ENCODE measurements around the gene CDC25B.
A peak's percentile ranks its signal among the peaks of the same experiment; 100 is the strongest.
"Not testable (repeated sequence)": the region's sequence is repeated elsewhere in the genome, so short reads cannot be mapped to it uniquely, and the experiment has no call there.

Gene CDC25B

DNA sequence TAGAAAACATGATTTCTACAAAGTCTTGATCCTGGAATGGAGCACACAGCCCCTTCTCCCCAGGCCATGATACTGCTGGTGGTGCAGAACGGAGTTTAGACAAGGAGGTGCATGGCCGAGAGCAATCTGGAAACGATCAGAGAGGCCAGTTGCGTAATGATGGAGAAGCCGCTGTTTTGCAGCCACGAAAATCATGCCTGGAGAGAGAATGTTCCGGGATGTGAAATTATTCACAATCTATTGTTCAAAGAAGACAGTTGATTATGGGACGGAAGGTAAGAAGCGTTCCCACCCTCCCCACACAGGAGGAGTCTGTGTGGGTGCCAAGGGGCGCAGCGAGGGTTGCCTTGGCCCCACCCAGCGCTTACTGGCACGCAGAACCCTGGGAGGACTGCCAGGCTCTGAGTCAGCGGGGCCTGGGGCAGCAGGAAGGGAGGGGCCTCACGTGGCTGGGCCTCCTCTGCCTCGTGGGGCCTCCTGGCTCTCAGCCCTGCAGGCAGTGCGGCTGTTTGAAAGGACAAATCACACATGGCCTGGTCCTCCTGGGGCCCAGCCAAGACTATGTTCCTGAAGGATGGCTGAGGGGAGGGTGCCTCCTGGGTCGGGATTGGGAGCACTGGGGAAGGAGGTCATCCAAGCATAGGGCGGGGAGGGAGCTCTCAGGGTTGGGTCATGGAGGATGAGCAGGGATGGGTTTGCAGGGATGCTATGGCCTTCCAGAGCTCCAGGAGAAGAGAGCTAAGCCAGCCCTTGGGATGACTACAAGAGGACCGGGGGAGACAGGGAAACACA, 15.6 kb downstream of the CDC25B start:
- DNase-seq: peak; percentile 37

DNA sequence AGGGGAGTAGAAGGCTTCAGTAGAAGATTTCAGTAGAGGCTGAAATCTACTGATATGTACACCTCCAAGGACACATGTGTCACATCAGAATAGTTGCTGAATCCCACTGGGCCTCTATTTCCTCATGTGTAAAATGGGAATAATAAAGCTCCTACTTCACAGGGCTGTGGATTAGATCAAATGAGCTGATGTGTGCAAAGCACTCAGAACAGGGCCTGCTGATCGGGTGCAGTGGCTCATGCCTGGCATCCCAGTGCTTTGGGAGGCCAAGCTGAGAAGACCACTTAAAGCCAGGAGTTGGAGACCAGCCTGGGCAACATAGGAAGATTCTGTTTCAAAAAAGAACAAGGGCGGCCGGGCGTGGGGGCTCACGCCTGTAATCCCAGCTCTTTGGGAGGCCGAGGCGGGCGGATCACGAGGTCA, 16.2 kb downstream of the CDC25B start:
- DNase-seq: no peak

DNA sequence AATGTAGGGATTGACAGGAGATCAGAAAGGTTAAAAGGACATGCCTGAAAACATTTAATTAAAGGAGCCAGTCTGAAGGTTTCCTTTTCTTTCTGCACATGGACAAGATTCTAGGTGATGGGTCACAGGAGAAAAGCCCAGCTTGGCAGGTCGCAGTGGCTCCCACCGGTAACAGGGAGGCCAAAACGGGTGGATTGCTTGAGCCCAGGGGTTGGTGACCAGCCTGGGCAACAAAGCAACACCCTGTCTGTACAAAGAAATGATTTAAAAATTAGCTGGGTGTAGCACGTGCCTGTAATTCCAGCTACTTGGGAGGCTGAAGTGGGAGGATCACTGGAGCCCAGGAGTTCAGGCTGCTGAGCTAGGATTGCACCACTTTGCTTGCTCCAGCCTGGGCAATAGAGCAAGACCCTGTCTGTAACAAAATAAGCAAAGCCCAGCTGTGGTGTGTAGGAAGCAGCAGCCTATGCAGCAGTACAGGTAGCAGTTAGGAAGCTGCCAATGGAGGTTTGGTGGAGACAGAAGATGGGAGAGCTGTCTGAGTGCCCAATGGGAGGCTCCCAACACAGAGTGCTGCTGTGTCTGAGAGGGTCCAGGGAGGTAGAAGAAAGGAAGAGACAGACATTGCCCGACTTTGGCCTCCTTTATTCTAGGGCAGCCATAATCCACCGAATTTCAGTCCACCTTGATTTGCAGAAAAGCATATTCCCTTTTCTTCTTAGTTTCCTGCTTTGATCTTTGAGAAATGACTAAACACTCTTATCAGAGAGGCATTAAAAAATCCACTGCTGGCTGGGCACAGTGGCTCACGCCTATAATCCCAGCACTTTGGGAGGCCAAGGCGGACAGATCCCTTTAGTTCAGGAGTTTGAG, 17.1 kb downstream of the CDC25B start:
- no peak for DNase-seq

DNA sequence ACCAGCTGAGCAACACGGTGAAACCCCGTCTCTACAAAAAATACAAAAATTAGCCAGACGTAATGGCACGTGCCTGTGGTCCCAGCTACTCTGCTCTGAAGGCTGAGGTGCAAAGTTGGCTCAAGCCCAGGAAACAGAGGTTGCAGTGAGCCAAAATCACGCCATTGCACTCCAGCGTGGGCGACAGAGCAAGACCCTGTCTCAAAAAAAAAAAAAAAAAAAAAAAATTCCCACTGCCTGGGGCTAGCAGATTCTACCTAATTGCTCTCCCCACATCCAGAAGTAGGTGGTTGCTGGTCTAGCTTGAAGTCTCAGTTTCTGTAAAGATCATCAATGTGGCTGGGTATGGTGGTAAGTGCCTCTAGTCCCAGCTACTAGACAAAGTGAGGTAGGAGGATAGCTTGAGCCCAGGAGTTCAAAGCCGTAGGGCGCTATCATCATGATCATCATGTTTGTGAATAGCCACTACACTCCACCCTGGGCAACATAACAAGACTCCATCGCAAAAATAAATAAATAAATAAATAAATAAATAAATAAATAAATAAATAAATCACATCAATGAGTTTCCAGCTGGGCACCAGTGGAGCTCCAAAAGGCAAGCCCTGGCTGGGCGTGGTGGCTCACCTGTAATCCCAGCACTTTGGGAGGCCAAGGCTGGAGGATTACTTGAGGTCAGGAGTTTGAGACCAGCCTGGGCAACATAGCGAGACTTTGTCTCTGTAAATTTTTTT, 17.9 kb downstream of the CDC25B start:
- DNase-seq: no peak

DNA sequence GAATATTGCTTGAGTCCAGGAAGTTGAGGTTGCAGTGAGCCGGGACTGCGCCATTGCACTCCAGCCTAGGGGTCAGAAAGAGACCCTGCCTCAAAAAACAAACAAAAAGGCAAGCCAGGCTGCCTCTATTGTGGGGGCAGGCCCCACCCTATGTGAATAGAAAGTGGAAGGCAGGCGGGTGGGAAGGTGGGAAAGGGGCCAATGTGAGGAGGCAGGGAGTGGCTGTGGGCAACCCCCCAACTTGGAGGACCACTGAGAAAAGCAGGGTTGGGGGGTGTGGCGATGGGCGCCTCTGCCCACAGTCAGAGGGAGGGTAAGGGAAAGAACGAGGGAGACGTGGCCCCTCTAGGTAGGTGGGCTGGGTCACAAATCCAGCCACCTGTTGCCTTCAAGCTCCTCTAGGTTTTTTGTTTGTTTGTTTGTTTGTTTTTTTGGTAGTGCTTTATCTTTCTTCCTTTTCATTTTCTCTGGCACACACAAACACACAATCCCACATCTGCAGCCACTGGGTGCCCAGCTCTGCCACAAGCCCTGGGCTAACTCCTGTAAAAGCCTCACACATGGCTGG, 18.9 kb downstream of the CDC25B start:
- no peak for DNase-seq

DNA sequence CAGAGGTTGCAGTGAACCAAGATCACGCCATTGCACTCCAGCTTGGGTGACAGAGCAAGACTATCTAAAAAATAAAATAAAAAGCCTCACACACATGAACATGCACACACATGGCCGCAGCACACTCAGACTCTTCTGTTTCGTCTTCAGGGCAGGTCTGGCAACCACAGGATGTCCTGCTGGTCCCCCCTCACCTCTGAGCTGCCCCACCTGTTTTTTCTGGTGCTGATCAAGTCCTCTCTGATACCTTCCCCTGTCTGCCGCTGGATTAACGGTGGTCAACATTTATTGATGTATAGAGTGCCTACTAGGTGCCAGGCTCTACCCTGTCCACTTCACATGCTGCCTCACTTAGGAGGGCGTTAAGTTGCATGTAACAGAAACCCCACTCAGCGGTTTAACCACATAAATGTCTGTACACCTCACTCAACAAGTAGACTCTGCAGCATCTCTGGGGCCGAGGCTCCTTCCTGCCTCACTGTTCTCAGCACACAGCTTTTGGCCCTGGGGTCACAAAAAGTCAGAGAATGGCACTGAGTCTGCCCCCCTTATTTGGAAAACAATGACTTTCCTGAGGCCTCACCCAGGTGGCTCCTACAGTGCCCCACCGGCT, 19.7 kb downstream of the CDC25B start:
- DNase-seq: no peak

DNA sequence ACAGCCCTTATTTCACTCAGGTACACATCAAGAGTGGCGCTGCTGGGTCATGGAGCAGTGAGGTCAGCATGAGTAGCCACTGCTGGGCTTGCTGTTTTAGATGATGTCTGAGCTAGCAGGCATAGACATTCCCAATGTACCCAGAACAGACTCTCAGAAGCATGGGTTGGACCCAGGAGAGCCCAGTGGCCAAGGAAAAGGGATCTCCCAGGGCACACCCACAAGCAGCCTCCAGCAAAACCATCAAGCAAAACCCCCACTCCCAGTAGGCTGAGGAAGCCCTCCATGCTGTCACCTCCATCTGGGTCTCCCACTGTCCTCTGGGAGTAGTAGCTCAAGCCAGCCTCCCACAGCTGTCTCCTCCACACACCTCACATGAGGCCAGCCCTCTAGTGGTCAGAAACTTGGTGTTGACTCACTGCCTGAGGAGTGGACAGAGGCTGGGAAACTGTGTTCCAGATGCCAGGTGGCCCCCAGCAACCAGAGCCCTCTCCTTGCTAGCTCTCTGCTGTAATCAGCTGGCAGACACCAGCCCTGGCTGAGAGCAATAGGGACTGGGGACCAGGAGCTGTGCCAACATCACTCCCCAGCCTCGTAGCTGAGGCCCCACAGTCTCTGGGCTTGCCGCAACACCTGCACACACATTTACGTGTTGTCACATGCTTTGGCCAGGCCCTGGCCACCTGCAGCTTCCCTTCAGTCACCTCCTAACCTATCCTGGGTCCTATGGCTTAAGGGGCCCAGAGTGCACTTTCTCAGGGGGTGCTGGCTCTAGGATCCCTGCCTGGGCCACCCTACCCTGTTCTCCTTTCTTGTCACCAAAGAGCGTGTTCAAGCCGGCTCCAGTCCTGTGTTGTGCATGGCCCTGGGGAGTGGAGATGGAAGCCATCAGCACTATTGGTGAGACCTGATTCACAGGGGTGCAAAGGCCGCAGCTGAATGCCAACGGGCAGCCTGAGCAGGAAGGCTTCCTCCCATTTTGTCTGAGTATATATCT, 22.3 kb downstream of the CDC25B start:
- DNase-seq: no peak

DNA sequence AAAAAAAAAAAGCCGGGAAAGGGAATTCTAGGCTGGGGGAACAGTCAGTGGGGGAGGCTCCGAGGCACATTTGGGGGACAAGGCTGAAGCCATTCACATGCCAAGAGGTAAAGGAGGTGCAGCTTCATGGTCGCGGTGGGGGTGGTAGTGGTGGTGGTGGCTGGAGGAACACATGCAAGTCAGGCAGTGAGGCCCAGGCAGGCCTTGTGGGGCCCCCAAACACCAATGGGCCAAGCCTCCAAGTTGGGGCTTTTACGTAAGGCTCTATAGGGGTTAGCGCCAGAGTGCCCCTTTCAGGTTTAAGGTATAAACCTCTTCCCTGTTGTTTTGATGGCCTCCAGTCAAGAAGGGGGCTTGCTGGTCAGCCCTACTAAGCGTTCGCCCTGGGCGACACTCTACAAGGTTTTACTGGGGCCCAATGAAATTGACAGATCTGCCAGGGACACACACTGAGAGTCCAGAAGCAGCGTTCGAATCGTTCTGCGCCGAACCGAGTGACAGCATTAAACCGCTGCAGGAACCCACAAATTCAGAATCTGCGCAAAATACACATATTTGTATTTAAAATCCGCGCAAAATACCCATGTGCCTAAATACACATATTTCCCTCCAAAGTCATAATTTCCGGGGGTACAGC, 23.4 kb downstream of the CDC25B start:
- DNase-seq: no peak

DNA sequence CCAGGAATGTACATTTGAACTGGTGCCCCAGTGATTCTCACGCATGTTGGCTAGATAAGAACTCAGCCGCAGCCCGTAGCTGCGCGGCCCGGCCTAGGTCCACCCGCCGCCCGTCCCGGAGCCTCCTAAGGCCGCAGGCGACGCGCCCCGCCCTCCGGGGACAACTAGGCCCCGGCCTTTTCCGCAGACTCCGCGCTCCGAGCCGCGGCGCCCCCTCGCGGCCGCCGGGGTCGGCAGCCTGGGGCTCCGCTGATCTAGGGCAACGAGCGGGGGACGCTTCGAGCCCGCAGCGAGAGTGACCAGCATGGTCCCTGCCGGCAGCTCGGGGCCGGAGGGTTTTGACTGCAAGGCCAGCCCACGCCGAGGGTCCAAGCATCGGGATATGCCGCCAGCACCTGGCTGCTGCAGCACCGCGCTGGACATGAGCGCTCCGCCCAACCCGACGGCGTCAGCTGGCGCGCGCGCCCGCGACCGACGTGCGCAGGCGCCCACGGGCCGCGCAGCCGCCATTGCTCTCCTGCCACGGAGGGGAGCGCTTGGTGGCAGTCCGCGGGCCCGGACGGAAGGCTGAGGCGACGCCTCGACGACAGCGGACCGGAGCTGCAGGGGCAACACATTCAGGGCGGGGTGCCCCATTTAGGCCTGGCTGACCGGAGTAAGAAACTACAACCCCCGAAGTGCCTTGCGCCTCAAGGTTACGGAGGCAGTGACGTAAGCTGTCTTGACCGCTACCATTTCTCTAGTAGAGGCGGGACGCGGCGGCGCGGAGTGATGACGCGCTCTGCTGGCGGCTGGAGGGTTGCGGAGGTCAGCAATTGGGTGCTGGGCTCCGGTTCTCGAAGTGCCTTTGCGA, 24.2 kb downstream of the CDC25B start, which contains the start of gene AP5S1:
AP5S1 (plus strand) TSS at position 500 of the 853 bp plus-strand sequence. CDS start 1,571 bp downstream, outside the sequence.
- DNase-seq: peak; percentile 94

DNA sequence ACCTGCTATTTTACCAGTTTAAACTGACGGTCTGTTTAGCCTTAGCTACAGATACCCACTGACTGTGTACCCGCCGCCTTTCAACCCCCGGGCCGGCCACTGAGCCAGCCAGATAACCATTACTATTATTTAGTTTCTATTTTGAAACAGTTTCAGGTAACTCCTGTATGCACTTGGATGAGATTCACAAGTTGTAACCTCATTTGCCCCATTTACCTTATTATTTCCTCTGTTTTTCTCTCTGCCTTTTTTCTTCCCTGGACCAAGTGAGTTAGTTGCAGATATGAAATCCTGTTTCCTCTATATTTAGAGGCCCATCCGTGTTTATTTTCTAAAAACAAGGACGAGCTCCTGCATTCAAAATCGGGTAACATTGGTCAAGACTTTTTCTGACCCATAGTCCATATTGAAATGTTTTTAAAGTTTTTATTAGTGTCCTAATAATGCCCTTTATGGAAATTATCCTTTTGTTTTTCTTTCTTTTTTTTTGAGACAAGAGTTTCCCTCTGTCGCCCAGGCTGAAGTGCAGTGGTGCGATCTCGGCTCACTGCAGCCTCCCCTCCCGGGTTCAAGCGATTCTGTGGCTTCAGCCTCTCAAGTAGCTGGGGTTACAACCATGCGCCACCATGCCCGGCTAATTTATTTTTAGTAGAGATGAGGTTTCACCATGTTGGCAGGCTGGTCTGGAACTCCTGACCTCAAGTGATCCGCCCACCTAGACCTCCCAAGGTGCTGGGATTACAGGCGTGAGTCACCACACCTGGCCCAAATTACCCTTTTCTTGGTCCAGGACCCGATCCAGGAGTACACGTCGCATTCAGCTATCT, 25.0 kb downstream of the CDC25B start:
- no peak for DNase-seq

DNA sequence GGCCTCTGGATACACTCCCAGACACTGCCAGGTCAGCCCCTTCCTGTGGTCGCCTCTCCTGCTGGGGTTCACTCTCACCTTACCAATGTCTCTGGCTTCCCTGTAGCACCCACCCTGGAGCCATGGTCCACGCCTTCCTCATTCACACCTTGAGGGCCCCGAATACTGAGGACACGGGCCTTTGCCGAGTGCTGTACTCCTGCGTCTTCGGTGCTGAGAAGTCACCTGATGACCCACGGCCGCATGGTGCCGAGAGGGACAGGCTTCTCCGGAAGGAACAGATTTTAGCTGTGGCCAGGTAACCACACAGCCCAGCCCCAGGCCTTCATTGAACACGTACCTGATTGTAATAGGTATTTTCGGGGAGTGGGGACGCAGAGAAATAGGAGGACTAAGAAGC, 25.9 kb downstream of the CDC25B start:
- no peak for DNase-seq

DNA sequence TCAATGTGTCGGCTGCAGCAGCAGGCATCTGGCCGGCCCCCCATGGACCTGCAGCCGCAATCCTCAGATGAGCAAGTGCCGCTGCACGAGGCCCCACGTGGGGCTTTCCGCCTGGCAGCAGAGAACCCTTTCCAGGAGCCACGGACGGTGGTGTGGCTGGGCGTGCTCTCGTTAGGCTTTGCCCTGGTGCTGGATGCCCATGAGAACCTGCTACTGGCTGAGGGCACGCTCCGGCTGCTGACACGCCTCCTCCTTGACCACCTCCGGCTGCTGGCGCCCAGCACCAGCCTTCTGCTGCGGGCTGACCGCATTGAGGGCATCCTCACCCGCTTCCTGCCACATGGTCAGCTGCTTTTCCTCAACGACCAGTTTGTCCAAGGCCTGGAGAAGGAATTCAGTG, 27.8 kb downstream of the CDC25B start:
- DNase-seq: no peak

DNA sequence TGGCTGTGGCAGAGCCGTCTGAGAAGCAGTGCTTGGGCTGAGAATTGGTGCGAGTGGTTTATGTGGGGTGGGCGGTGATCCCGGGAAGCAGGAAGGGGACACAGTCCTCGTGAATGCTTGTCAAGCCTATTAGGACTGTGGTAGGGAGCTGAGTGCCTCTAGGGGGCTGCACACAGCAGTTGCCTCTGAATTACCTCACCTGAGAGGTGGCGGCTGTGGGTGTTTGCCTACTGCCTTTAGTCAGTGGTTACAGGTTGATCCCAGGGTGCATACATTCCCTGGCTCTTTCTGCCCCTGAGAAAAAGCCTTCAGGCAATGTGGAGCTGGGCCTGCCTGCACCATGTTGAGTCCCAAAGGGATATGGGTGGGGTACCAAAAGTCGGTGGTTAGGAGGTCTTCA, 29.4 kb downstream of the CDC25B start:
- no peak for DNase-seq

DNA sequence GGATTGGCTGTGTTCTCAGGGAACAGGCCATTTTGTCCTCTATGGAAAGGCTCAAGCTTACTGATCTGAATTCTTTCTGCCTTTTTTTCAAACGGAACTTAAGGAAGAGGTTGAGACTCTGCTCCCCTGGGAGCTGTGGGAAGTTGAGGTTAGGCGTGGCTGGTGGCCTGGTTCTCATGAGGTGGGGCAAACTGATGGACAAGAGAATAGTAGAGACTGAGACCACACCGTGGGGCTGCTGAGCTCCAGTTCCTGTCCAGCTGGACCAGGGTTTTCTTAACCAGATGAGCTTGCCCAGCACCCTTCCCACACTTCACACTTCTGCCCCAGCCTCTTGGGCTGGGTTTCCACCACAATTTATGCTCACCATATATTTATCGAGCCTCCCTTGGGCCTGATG, 30.3 kb downstream of the CDC25B start:
- DNase-seq: no peak

DNA sequence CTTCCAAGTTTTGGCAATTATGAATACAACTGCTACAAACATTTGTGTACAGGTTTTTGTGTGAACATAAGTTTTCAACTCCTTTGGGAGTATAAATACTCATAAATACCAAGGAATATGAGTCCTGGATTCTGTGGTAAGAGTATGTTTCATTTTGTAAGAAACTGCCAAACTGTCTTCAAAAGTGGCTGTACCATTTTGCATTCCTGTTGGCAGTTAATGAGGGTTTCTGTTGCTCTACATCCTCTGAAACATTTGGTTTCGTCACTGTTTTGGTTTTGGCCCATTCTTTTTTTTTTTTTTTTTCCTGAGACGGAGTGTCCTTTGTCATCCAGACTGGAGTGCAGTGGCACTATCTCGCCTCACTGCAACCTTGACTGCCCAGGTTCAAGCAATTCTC, 32.7 kb downstream of the CDC25B start:
- no peak for DNase-seq

DNA sequence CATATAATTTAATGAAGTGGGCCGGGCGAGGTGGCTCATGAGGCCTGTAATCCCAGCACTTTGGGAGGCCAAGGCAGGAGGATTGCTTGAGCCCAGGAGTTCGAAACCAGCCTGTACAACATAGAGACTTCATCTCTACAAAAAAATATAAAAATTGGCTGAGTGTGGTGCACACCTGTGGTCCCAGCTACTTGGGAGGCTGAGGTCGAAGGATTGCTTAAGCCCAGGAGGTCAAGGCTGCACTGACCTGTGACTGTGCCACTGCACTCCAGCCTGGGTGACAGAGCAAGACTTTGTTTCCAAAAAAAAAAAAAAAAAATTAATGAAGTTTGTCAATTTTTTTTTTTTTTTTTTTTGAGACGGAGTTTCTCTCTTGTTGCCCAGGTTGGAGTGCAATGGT, 33.8 kb downstream of the CDC25B start:
- not testable (repeated sequence) for DNase-seq

DNA sequence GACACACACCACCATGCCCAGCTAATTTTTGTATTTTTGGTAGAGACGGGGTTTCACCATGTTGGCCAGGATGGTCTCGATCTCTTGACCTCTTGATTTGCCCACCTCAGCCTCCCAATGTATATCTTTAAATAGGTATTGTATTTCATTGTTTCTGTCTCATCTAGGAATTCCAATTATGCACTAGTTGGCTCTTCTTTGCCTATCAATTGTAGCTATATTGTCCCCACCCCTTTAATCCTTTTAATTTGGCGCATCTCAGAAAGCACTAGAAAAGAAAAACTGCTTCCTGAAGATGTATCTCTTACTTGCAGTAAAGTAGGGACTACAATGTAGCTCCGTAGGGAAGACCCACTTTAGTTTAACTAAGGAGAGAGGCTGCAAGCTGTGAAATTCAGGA, 40.0 kb downstream of the CDC25B start:
- DNase-seq: no peak

DNA sequence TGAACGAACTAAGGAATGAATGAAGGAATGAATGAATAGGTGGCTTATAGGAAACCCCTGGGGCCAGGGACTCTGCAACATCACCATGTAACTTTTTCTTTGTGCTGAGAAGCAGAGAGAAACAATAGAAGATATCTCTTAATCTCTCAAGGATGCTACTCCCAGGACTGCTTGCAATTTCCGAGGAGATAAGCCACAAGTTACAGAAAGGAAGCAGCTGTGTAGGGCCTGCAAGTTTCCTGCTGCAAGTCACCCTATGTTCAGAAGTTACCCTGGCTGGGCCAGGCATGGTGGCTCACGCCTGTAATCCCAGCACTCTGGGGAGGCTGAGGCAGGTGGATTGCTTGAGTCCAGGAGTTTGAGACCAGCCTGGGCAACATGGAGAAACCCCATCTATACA, 43.2 kb downstream of the CDC25B start:
- no peak for DNase-seq

DNA sequence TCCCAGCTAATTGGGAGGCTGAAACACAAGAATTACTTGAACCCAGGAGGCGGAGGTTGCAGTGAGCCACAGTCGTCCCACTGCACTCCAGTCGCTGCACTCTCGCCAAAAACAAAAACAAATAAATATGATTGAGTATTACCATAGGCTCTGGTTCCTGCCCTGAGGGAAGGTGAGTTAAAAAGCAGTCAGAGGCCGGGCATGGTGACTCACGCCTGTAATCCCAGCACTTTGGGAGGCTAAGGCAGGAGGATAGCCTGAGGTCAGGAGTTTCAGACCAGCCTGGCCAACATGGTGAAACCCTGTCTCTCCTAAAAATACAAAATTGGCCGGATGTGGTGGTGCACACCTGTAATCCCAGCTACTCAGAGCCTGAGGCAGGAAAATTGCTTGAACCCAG, 44.1 kb downstream of the CDC25B start:
- DNase-seq: not testable (repeated sequence)

Data from NCI-H1417 treated with DMSO at 0.1 percent for 48 hours (cell line).